GM23248 (cell line): ENCODE results near the gene COL1A2.

Experiments used
- EZH2 ChIP-seq: fragments of 200-600 bp; sonication (generic); IDR thresholded peaks from 2 replicates; pipeline ENCODE4 v1.6.1; 2018; ENCODE audit warnings: antibody characterized with exemption, mild to moderate bottlenecking; ENCODE audit not compliant: insufficient read depth, poor library complexity, severe bottlenecking
- EZH2phosphoT487 ChIP-seq: fragments of 200-600 bp; sonication (generic); IDR thresholded peaks from 2 replicates; pipeline ENCODE4 v1.6.1; 2018; ENCODE audit warnings: antibody characterized with exemption, moderate library complexity, mild to moderate bottlenecking, low read depth; ENCODE audit not compliant: insufficient read depth

DNA sequence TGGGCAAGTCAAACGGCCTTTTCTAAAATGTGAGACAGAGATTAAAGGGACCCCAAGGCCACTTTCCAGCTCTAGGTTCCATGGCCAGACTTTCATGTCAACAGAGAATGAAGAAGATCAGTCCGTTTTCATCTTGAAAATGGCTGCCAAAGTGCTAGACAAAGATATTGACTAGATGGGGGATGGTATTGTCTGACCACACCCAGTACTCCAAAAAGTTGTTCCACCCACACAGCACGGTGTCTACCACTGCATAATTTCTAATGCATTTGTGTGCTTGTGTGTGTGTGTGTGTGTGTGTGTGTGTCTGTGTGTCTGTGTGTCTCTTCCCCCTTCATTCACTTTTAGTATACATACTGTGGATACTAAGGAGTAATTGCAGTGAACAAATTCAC, 1.3 kb downstream of the COL1A2 start:
- TF ChIP-seq EZH2phosphoT487 (no peak), EZH2 (no peak)
